Tibial artery (tissue), 4 donors: ENCODE results near the gene CCDC85A.

Experiments used
- DNase-seq, 2 donors: peaks; one replicate each; pipeline ENCODE4 v3.0.0-alpha.2; 2019
- H3K27ac ChIP-seq, 2 donors: fragments of 200-600 bp; sonication (generic) in 1 of 2; 1 replicate in 1 of 2; 2 replicates in 1 of 2; pipeline ENCODE4 v1.5.1; 2018 to 2019; ENCODE audit warnings: mild to moderate bottlenecking in 1 of 2
- H3K27me3 ChIP-seq, 2 donors: fragments of 200-600 bp; sonication (generic) in 1 of 2; one replicate each; pipeline versions ENCODE4 v1.5.1 to v1.6.0; 2016 to 2019
- H3K36me3 ChIP-seq, 3 donors: fragments of 200-600 bp; sonication (generic) in 2 of 3; one replicate each; pipeline ENCODE4 v1.5.1; 2016 to 2019; ENCODE audit warnings: mild to moderate bottlenecking in 2 of 3
- H3K4me1 ChIP-seq, 4 donors: fragments of 200-600 bp; sonication (generic) in 2 of 4; 1 replicate in 3 of 4; 2 replicates in 1 of 4; pipeline ENCODE4 v1.5.1; 2016 to 2019
- H3K4me3 ChIP-seq, 2 donors: fragments of 200-600 bp; sonication (generic) in 1 of 2; 1 replicate in 1 of 2; 2 replicates in 1 of 2; pipeline ENCODE4 v1.5.1; 2018 to 2019; ENCODE audit warnings: mild to moderate bottlenecking in 2 of 2
- H3K9me3 ChIP-seq, 3 donors: fragments of 200-600 bp; sonication (generic) in 1 of 3; one replicate each; pipeline ENCODE4 v1.5.1; 2016 to 2019
- CTCF ChIP-seq, 2 experiments: fragments of 200-600 bp in 1 of 2; fragments of 450-650 bp in 1 of 2; IDR thresholded peaks; one replicate each; pipeline ENCODE4 v1.5.1; 2017 to 2019; ENCODE audit warnings: antibody characterized with exemption in 2 of 2, mild to moderate bottlenecking in 1 of 2, moderate library complexity in 1 of 2
- intact Hi-C: fragments of 100-400 bp; cut with DNase I; formaldehyde crosslinking; loops from one replicate; pipeline ENCODE4 v1.15.0; 2023; ENCODE audit warnings: low total_unique reads

The CCDC85A gene

GRCh38 chr2:56195563-56195962 lies 11.8 kb downstream of the CCDC85A start:
- H3K4me3 ChIP-seq, result no peak overlapping the region
- no peaks in the 10 kb centered on the region for H3K9me3 ChIP-seq
- no peaks in the 10 kb centered on the region for H3K4me1 ChIP-seq
- intact Hi-C loops, result no loop called here
- no peak for DNase-seq
- no peak for TF ChIP-seq CTCF (IDR thresholded peaks at IDR 0.05)
- no peak overlapping the region for H3K27ac ChIP-seq
- H3K36me3 ChIP-seq, result peaks cover 0 to 5% (median 0%) of the 10 kb centered on the region in 3 donors
- H3K27me3 ChIP-seq, result no peaks in the 10 kb centered on the region

GRCh38 chr2:56197816-56198215 lies 14.0 kb downstream of the CCDC85A start:
- Histone ChIP-seq H3K4me1 (no peaks in the 10 kb centered on the region), H3K27me3 (no peaks in the 10 kb centered on the region), H3K9me3 (no peaks in the 10 kb centered on the region), H3K36me3 (peaks cover 0 to 4% (median 0%) of the 10 kb centered on the region in 3 donors), H3K4me3 (no peak overlapping the region), H3K27ac (no peak overlapping the region)
- intact Hi-C loops, result no loop called here
- no peak for DNase-seq
- TF ChIP-seq CTCF (IDR thresholded peaks at IDR 0.05), result no peak

- Histone ChIP-seq H3K27me3 (no peaks in the 10 kb centered on the region), H3K27ac (no peak overlapping the region), H3K4me1 (no peaks in the 10 kb centered on the region), H3K36me3 (no peaks in the 10 kb centered on the region), H3K9me3 (no peaks in the 10 kb centered on the region), H3K4me3 (no peak overlapping the region)
- intact Hi-C loops, result no loop called here
- DNase-seq, result no peak
- no peak for TF ChIP-seq CTCF (IDR thresholded peaks at IDR 0.05)
Observed at GRCh38 chr2:56198936-56199335, 15.1 kb downstream of the CCDC85A start.

- TF ChIP-seq CTCF (IDR thresholded peaks at IDR 0.05), result no peak
- Histone ChIP-seq H3K27me3 (no peaks in the 10 kb centered on the region), H3K27ac (no peak overlapping the region), H3K36me3 (no peaks in the 10 kb centered on the region), H3K4me3 (no peak overlapping the region), H3K9me3 (no peaks in the 10 kb centered on the region), H3K4me1 (no peaks in the 10 kb centered on the region)
- intact Hi-C loops, result no loop called here
- DNase-seq, result no peak
Observed at GRCh38 chr2:56199492-56199891, 15.7 kb downstream of the CCDC85A start.

GRCh38 chr2:56202381-56203121 lies 18.8 kb downstream of the CCDC85A start:
- H3K27me3 ChIP-seq, result no peaks in the 10 kb centered on the region
- no peak overlapping the region for H3K27ac ChIP-seq
- no peak for DNase-seq
- H3K4me3 ChIP-seq, result no peak overlapping the region
- intact Hi-C loops, result no loop called here
- no peaks in the 10 kb centered on the region for H3K36me3 ChIP-seq
- TF ChIP-seq CTCF (IDR thresholded peaks at IDR 0.05), result no peak
- no peaks in the 10 kb centered on the region for H3K4me1 ChIP-seq
- no peaks in the 10 kb centered on the region for H3K9me3 ChIP-seq
